ENCODE data around the gene ARL4C.
A peak's percentile ranks its signal among the peaks of the same experiment; 100 is the strongest.

ARL4C gene

DNA sequence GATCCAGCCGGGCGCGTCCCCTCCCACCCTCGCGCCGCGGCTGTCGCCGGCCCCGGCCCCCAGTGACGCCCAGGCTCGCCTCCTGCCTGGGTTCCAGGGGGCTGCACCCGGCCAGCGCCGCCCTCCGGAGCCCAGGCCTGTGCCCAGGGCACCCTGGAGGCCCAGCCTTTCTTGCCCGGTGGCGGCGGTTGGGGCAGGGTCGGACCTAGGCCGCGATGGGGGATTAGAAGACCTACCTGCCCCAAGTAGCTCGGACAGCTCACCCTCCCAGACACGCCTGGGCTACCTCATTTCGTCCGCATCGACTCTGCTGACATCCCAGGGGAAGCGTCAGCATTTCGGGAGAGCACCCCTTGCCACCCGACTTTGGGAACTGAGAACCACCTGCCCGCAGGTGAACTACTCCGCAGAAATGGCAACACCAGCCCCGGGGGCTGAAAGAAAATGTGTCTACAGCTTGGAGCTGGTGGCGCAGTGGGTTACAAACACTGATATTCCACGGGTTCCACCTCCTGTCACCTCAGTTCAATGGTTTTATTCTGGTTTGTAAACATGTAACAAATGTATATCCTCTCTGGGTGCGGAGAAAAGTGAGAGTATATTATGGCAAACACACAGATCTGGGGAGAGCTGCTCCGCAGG is 834 bp upstream of the ARL4C start:
- no peak for DNase-seq

DNA sequence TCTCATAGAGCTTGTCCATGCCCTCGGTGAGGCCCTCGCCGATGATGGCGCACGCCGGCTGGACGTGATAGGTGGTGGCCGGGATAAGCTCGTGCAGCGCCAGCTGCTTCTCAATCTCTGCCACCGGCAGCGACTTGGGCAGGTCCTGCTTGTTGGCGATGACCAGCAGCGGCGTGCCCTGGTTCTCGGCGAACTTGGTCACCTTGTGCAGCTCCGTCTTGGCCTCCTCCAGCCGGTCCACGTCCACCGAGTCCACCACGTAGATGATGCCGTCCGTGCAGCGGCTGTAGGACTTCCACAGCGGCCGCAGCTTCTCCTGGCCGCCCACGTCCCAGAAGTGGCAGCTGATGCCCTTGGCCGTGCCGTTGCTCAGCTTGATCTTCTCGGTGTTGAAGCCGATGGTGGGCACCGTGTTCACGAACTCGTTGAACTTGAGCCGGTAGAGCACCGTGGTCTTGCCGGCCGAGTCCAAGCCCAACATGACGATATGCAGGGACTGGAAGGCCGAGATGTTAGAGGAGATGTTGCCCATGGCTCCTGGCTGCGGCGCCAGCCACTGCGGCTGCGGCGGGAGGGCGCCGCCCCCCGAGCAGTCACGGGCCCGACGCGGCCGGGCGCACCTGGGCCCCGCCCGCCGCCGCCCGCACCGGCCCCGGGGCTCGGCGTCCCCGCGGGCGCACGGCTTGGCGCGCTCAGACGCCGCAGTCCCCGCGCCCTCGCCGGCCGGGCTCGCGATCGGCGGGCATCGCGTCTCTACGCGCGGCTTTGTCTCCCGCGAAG is 636 bp downstream of the ARL4C start:
- DNase-seq, result peak; percentile 46

DNA sequence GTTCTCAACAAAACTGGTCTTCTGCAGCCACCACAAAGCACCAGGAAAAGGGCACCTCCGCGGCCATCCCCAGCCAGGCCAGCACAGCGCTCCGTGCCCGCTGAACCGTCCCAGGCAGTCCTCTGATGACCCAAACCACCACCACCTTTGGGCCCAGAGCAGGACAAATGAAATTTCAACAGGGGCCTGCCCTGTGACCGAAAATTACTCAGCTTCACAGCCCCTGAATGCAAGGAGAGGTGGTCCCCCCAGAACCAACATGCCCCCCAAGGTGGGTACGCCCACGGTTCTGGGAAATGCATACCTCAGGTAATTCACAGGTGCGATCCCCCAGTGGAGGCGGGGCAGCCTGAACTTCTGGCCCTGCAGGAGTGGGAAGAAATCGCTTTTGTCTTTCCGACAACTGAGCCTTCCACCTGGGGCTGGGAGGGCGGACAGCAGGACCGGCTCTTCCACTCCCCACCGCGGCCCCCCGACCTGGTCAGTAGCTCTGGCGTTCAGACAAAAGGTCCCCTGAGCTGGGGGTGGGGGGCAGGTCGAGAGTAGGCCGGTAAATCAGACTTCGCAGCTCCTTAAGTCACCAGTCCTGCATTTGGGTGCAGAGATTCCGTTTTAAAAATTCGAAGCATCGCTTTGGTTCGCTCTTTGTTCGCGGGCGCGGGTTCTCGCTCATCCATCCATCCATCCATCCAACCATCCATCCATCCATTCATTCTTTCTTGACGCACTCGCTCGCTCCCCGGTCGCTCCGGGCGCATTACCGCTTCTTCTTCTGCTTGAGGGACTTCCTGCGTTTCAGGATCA is 1.4 kb downstream of the ARL4C start:
- DNase-seq, result peak; percentile 48

DNA sequence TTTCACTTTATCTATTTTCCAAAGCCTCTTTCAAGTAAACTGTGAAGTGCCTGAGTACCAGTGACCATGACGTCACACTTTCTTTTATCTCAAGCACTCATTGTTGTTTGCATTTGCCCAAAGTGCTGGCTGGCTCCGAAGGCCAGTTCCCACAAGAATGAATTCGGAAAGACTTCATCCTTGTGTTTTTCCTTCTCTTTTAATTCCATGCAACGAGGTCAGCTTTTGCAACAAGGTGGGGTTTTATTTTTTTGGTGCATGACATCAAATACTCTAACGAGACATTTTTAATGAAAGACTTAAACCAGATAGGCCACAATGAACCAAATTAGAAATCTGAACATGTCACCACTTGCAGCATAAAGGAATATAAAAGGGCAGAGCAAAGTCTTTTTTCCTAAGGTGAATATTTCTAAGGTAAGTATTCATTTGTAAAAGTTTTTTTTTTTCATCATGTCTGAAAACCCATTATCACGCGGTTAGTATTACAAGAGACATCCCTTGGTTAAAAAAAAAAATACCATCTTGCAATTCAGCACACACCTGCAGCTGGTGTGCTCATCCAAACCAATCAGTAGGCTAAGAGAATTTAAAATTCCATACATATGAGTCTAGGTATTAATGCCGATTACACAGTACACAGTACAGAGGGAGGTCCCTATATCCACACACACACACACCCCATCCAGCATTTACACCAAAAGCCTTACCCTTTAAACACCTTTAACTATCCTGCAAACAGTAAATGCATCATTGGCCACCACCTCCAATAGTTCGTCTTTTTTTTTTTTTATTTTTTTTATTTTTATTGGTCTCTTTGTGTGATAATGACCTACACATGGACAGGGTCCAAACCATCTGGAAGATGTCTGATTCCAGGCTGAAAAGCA is 2.3 kb downstream of the ARL4C start:
- no peak for DNase-seq

DNA sequence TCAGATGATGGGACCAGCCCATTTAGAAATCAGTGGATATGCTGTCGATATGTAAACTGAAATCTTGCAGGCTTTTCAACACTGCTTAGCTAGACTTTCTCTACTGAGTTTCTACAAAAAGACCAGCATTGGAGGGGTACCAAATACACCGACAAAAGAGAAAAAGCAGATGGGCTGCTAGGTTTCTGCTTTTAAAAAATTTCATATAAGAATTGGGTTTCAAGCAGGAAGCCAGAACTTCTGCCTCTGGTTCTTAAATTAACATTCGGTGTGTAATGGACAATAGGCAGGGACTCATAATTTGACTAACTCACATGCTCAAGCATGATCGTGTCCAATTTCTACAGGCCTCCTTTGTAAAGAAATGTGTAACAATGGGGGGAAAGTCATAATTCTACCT is 3.1 kb downstream of the ARL4C start:
- no peak for DNase-seq

DNA sequence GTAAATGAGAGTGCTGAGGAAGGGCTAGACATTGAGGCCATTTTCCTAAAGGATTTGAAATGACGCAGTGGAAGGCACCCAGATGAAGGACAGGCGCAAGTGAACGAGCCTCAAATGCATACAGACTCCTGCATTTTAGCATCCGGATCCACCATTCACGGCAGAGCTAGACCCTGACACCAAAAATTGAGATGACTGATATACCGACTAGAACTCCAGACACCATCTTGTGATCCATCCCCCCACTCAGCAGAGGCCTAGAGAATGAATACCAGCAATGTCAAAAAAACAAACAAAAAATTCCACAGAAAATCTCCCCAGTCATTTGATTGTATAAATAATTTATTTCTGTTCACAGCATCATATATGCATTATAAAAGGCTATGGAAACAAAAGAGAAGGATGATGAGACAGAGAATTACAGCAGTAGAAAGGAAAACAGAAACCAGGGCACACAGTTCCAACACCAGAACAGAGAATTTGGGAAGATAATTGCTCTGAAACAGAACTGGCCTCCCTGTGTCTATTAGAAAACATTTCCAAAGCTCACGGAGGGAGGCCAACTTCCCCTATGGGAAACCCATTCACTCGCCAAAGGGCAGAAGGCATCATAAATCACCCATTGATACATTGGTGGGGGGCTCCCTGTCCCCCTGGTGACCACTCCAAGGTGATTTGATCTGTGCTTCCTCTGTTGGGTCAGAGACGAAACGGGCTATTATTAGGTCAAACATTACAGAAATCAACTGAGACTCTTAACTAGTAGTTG is 4.0 kb downstream of the ARL4C start:
- no peak for DNase-seq

DNA sequence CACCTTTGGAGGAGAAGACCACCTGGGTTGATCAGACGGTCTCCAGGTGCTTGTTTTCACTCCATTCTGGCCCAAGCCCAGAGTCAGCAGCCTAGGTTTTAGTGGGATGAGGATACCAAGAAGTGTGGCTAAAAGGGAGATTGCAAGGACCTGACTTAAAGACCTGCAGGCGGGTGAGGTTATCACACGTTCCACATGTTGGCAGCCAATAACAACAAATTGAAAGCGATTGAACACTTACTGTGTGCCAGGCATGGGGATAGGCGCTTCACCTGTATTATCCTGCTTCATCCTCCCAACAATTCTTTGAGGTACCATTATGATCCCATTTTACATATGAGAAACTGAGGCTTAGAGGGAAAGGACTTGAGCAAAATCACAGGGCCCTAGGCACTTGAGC is 5.0 kb downstream of the ARL4C start:
- no peak for DNase-seq

DNA sequence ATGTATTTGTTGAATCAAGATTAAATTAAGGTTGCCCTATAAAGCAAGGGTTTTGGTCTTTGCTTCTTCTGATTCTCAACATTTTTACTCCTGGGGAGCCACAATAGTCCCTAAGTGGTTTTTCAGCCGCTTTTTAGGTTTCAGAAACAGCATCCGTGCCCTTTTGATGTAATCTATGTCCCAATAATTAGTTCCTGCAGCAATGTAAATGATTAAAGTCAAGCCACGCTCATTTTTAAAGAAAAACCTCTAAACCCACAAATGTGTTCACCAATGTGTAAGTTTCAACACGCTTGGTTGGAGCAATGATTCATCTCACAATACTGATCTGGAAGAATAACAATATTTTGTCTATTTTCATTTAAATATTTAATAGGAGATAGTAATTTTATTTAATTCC is 5.6 kb downstream of the ARL4C start:
- DNase-seq, result no peak

DNA sequence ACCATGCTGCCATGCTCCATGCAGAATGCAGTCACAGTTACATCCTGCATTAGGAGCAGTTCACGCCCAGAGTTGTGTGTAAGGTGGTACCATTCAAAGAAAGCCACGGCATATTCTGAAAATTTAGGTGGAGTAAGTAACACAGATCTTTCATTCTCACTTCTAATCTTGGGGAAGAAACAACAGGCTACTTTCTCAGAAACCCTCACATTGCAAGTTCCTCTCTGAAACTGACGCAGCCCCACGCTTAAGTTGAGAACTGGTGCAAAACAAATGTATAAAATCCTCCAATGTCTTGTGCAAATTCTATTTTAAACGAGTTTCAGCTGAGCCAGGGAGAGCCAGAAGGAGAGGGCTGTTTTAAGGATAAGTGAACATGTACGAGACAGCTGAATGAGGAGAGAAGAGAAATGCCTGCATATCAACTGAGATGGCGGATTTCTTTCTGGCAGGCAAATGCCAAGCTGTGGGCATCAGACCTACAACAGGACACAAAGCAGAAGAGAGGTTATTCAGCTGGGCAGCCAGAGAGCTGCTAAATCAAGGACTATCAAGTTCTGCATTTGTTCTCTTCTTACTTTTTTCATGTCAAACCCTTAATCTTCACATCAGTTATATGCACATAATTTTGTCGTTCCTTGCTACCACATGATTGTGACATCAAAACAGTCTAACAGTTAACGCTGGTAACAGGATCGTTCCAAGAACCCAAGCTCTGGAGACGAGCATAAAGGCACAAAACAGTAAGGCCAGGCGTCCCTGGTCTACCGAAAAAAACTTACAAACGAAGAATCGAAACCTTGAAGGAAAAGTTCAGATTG is 6.4 kb downstream of the ARL4C start:
- DNase-seq, result no peak

DNA sequence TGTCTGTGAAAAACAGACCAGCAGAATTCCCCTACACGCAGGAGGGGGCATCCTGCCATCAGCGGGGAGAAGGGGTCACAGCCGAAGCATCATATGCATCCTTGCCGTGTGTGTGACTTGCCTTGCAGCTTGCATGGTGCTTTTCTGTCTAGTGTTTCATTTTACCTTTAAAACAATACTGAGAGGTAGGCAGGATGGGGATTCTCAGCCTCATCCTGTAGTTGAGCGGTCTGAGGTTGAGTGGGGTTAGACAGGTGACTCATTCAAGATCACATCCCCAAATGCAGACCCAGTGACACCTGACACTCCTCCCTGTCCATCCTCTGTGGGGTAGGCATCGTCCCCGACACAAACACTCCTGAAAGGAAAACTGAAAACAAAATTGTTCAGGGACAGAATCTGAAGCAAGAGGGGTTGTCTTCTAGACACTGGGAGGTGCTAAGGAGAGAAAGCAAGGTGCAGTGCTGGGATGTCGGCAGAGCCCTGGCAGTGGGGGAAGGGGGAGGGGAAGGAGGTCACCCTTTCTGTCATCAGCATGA is 7.9 kb downstream of the ARL4C start:
- peak; percentile 62 for DNase-seq

DNA sequence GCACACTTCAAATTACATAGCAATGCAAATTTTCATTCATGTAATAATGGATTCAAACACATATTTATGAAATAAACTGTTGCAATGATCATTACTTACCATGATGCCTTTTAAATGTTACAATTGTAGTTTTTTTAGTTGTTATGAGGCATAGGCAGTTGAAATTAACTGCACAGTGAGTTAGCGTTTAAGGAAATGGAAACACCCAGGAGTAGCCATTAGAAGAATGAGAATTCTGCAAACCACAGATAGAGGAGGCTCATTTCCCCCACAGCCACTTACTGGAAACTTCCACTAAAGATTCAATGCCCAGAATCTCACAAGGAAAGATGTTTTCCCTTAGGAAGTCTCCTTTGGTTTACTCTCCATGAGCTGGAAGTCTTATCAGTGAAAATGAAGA is 8.4 kb downstream of the ARL4C start:
- no peak for DNase-seq

DNA sequence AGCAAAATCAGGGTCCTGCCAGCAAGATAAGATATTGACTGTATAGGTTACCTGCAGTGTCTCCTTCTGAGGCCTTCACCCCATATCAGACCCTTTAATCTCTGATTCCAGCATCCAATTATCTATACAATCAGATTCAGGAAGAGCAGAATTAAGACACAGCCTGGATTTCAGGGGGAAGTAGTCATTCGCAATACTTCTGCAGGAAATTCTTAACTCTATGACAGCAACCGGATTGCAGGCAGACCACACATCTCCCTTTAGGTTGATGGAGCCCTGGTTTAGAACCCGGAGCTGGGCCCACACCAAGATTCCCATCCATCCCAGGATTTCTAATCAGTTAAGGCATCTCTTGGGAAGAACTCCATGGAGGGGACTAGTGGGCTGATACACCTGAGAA is 9.5 kb downstream of the ARL4C start:
- DNase-seq, result no peak

DNA sequence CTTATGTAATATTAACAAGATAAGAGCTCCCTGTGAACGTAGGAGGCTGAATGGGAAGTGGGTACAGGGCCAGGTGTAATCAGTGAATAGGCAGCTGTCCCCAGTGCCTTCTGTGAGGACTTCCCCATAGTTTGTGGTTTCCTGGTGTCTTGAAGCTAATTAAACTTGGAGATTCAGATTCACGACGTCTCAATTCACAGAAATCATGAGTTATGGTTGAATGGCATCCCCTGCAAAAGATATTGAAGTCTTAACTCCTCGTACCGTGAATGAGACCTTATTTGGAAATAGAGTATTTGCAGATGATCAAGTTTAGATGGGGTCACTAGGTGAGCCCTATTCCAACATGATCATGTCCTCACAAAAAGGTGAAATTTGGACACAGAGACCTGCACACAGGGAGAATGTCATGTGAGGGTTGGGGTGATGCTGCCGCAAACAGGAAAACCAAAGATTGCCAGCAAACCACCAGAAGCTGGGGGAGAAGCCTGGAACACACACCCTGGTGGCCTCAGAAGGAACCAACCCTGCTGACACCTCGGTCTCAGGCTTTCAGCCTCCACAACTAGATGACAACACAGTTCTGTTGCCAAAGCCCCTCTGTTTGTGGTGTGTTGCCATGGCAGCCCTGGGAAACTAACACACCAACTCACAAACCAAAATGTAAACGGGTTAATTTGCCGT is 13.2 kb downstream of the ARL4C start:
- DNase-seq, result peak; percentile 74

DNA sequence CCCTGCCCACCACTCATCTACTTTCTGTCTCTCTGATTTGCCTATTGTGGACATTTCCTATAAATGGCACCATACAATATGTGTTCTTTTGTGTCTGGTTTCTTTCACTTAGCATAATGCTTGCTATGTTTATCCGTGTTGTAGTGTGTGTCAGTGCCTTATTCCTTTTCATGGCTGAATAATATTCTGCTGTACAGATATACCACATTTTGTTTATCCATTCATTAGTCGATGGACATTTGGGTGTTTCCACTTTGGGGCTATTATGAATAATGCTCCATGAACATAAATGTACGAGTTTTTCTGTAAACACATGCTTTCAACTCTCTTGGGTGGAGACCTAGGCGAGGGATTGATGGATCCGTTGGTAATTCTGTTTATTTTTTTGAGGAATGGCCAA is 15.6 kb downstream of the ARL4C start:
- DNase-seq, result no peak

DNA sequence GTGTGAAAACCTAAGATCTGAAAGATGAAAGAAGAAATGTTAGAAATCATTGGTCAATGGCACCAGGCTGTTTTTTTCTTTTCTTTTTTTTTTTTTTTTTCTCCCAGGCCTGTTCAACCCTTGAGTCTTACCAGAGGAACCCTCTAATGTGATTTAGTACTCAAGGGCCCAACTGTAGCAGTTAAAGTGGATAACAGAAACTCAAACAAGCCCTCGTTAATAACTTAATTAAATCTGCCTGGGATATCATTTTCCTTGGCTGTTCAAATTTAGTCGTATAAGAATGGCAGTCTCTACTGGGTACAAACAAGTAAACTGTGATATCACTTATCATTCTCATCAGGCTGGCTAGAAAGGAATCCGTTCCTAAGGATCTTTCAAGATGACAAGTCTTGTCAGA is 16.5 kb downstream of the ARL4C start:
- no peak for DNase-seq

DNA sequence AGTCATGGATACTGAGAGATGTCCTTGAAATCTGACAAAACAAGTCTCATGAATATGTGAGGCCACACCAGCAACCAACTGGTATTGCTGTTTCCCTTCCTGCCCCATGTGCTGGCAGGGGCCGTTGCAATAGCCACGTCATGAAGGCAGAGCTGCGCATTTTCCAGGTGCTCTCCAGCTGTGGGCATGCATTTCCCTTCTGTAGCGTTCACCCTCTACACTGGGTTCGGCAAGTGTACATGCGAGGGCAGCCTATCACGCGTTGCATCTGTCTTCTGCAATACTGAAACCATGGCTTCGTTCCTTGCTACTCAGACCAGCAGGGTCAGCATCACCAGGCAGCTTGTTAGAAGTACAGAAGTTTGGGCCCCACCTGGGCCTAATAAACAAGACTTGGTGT is 17.4 kb downstream of the ARL4C start:
- no peak for DNase-seq

DNA sequence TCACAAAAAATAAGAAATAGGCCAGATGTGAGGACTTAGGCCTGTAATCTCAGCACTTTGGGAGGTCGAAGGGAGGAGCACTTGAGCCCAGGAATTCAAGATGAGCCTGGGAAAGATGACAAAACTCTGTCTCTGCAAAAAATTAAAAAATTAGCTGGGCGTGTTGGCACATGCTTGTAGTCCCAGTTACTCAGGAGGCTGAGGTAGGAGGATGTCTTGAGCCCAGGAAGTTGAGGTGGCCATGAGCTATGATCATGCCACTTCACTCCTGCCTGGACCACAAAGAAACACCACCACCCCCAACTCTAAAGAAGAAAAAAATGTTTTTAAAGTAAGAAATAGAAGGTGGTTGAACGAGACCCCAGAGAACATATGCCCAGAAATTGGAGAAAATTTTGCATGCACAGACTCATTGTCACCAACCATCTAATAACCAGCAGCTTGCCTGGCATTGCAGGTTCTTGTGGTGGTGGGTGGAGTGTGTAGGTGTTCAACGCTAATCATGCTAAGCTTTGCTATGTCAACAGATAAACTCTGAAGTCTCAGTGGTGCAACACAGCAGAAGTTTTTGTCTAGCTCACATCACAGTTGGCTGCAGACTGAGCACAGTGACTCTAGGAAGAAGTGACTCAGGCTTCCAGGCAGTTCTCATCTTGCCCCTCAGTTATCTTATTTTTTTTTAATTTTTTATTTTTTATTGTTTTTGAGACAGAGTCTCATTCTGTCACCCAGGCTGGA is 18.6 kb downstream of the ARL4C start:
- DNase-seq, result peak; percentile 49

DNA sequence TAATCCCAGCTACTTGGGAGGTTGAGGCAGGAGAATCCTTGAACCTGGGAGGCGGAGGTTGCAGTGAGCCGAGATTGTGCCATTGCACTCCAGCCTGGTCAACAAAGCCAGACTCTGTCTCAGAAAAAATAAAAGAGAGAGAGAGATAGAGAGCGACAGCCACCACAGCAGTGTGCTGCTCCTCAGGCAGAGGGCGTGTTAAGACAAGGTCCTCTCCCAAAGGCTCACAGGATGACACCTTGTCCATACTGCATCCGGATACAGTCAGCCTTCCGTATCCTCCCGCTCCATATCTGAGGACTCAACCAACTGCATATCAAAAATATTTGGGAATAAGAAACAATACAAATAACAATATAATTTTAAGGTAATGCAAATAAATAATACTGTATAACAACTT is 20.1 kb downstream of the ARL4C start:
- no peak for DNase-seq

DNA sequence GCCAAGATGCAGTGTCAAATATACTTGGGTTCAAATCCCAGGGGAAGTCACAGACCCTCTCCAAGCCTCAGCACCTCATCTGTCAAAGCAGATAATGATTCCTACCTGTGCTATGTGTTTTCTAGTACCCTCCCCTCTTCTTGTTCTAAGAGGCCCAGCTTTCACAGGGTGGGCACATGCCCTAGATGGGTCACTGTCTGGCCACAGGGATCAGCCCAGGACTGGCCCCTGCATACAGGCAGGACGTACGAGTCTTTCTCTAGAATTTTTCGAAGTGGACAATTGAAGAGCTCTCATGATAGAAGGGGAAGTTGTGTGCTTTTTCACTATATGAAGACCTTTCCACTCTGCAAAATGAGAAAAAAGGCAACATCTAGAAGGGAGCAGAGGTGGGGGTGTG is 22.2 kb downstream of the ARL4C start:
- DNase-seq, result no peak

DNA sequence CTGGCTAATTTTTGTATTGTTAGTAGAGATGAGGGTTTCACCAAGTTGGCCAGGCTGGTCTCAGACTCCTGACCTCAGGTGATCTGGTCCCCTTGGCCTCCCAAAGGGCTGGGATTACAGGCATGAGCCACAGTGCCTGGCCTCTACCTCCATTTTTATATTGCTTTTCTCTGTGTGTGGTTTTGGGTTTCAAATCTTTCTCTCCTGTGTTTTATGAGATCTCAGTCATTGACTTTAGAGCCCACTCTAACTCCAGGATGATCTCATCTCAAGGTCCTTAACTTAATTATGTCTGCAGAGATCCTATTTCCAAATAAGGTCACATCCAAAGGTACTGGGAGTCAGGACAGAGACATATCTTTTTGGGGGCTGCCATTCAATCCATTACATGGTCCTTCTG is 24.7 kb downstream of the ARL4C start:
- DNase-seq, result no peak
